Keratinocyte (primary cell): ENCODE data around the gene ABTB1. TPM values are rescaled to one million over a fixed set of nuclear protein-coding genes. Genes with fewer than 3 reads are reported as not detected.

Experiments
- DNase-seq: peaks from one replicate; pipeline ENCODE4 v3.0.0-alpha.2; 2011; ENCODE audit warnings: low read depth, missing footprints, low spot score
- FAIRE-seq: peaks from 2 replicates; lab custom pipeline; 2011; peaks lifted over from hg19 to GRCh38; lab: Jason Lieb, UNC
- H2AFZ ChIP-seq: 2 replicates; pipeline ENCODE4 v1.6.0; 2012; ENCODE audit warnings: low read length, control low read depth, inconsistent platforms; ENCODE audit not compliant: control insufficient read depth
- H3K27ac ChIP-seq: 2 replicates; pipeline ENCODE4 v1.5.1; 2011; ENCODE audit warnings: low read length; ENCODE audit not compliant: control insufficient read depth, insufficient read depth
- H3K27me3 ChIP-seq: 3 replicates; pipeline ENCODE4 v1.6.0; 2011; ENCODE audit warnings: low read length; ENCODE audit not compliant: control insufficient read depth, insufficient read depth; ENCODE audit errors: extremely low read depth
- H3K36me3 ChIP-seq, 2 experiments: 2 replicates in 1 of 2; 3 replicates in 1 of 2; pipeline ENCODE4 v1.5.1; 2011; ENCODE audit warnings: low read length in 2 of 2, mild to moderate bottlenecking in 1 of 2; ENCODE audit not compliant: control insufficient read depth in 2 of 2, insufficient read depth in 2 of 2; ENCODE audit errors: extremely low read depth in 1 of 2
- H3K4me1 ChIP-seq: 3 replicates; pipeline ENCODE4 v1.5.1; 2011; ENCODE audit warnings: low read length; ENCODE audit not compliant: control insufficient read depth, insufficient read depth; ENCODE audit errors: extremely low read depth
- H3K4me2 ChIP-seq: 3 replicates; pipeline ENCODE4 v1.6.0; 2011; ENCODE audit warnings: low read depth, low read length; ENCODE audit not compliant: control insufficient read depth, insufficient read depth; ENCODE audit errors: extremely low read depth
- H3K4me3 ChIP-seq, 3 experiments: fragments of 200-600 bp in 1 of 3; sonication (generic) in 1 of 3; 2 replicates in 2 of 3; 3 replicates in 1 of 3; pipeline ENCODE4 v1.5.1; 2011 to 2016; ENCODE audit warnings: low read length in 3 of 3, mild to moderate bottlenecking in 3 of 3, control low read depth in 2 of 3, inconsistent platforms in 1 of 3, low read depth in 1 of 3, mixed read lengths in 1 of 3, mixed run types in 1 of 3, moderate library complexity in 1 of 3; ENCODE audit not compliant: control insufficient read depth in 2 of 3, insufficient read depth in 2 of 3; ENCODE audit errors: extremely low read depth in 1 of 3
- H3K79me2 ChIP-seq: 2 replicates; pipeline ENCODE4 v1.6.0; 2012; ENCODE audit warnings: low read length; ENCODE audit not compliant: control insufficient read depth, insufficient read depth
- H3K9ac ChIP-seq: 3 replicates; pipeline ENCODE4 v1.6.0; 2011; ENCODE audit warnings: low read length; ENCODE audit not compliant: control insufficient read depth, insufficient read depth; ENCODE audit errors: extremely low read depth
- H3K9me1 ChIP-seq: 3 replicates; pipeline ENCODE4 v1.6.0; 2011; ENCODE audit warnings: low read length; ENCODE audit not compliant: control insufficient read depth, insufficient read depth; ENCODE audit errors: extremely low read depth
- H3K9me3 ChIP-seq: 2 replicates; pipeline ENCODE4 v1.5.1; 2012; ENCODE audit warnings: low read depth, low read length; ENCODE audit not compliant: control insufficient read depth
- H4K20me1 ChIP-seq: 3 replicates; pipeline ENCODE4 v1.6.0; 2011; ENCODE audit warnings: low read length; ENCODE audit not compliant: control insufficient read depth, insufficient read depth; ENCODE audit errors: extremely low read depth
- EZH2 ChIP-seq: IDR thresholded peaks from one replicate; pipeline ENCODE4 v1.6.1; 2012; ENCODE audit warnings: inconsistent platforms, mild to moderate bottlenecking, low read length, moderate library complexity
- dilution Hi-C: fragments of 300-500 bp; cut with MboI; formaldehyde crosslinking; loops from one replicate; pipeline ENCODE4 v1.7.0; 2020; ENCODE audit warnings: low sequenced_read_pairs; ENCODE audit not compliant: extremely low pct_ligation_motif_present
- polyA plus RNA-seq, 5 experiments: library from polyadenylated mRNA; depleted of rRNA in 3 of 5; stranded (reverse) in 3 of 5; stranded (forward) in 1 of 5; unstranded in 1 of 5; fragments of >200 nt; gene quantifications; 1 replicate in 1 of 5; 2 replicates in 3 of 5; 3 replicates in 1 of 5; pipeline versions ENCODE4 v1.2.1 to v1.2.3, GENCODE V29; 2011 to 2012; ENCODE audit warnings: missing spikeins in 2 of 5, low read depth in 1 of 5, low replicate concordance in 1 of 5
- TF ChIP-seq, protein P1 (sequence below), 3 experiments: IDR thresholded peaks in 1 of 3; conservative IDR thresholded peaks in 1 of 3; optimal IDR thresholded peaks in 1 of 3; 2 replicates in 2 of 3; 3 replicates in 1 of 3; pipeline versions ENCODE3 to v1.5.1; 2011; ENCODE audit warnings: low read length in 3 of 3, mild to moderate bottlenecking in 3 of 3, moderate library complexity in 2 of 3, control low read depth in 1 of 3, inconsistent platforms in 1 of 3; ENCODE audit not compliant: insufficient read depth in 2 of 3; ENCODE audit errors: extremely low read depth in 1 of 3

Gene ABTB1
- polyA plus RNA-seq, 1 donor (not counting 4 experiments of a cell fraction or from before 2014, with no cell fraction given): 11.6 TPM

DNA sequence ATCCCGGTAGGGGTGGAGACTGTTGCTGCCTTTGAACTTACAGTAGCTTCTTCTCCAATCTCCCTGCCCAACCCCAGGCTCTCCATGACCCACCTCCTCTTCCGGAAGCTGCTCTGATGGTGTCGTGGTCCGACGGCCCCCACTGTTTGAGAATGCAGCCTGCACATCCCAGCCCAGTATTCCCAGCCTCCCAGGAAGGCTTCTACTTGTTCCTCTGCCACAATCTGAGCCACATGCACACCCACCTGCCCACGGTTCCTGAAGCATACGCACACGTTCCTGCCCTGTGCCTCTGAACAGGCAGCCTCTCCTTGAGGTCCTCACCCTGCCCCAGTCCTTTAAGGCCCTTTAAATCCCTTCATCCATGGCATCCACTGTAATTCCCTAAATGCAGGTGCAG lies 57.4 kb downstream of the ABTB1 start:
- FAIRE-seq (no peak), DNase-seq (no peak)
- Histone ChIP-seq H3K9me3 (no peaks in the 10 kb centered on the region), H3K4me1 (peaks cover 13% of the 10 kb centered on the region), H3K36me3 (peaks cover 0 to 5% of the 10 kb centered on the region in 2 experiments), H3K4me2 (no peak overlapping the region), H3K9ac (no peak overlapping the region), H4K20me1 (no peaks in the 10 kb centered on the region), H3K9me1 (peaks cover 4% of the 10 kb centered on the region), H3K4me3 (no peak overlapping the region), H3K27me3 (no peaks in the 10 kb centered on the region), H3K79me2 (no peaks in the 10 kb centered on the region), H3K27ac (no peak overlapping the region), H2AFZ (no peak overlapping the region)
- no peak for TF ChIP-seq EZH2
- TF ChIP-seq, protein P1, sequence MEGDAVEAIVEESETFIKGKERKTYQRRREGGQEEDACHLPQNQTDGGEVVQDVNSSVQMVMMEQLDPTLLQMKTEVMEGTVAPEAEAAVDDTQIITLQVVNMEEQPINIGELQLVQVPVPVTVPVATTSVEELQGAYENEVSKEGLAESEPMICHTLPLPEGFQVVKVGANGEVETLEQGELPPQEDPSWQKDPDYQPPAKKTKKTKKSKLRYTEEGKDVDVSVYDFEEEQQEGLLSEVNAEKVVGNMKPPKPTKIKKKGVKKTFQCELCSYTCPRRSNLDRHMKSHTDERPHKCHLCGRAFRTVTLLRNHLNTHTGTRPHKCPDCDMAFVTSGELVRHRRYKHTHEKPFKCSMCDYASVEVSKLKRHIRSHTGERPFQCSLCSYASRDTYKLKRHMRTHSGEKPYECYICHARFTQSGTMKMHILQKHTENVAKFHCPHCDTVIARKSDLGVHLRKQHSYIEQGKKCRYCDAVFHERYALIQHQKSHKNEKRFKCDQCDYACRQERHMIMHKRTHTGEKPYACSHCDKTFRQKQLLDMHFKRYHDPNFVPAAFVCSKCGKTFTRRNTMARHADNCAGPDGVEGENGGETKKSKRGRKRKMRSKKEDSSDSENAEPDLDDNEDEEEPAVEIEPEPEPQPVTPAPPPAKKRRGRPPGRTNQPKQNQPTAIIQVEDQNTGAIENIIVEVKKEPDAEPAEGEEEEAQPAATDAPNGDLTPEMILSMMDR (optimal IDR thresholded peaks at IDR 0.05 in 1 of 3, IDR thresholded peaks at IDR 0.05 in 1 of 3, conservative IDR thresholded peaks at IDR 0.05 in 1 of 3; ENCODE audit: extremely low read depth in 1 of 3, insufficient read depth in 2 of 3, low read length in 3 of 3): no peak
- dilution Hi-C loops: no loop called here

Other genes with a start within 250 kb of the ABTB1 start
- 22.2 to 43.5 TPM (median 23.7 TPM) in 3 replicates for gene TPRA1, start 82.2 kb upstream of the ABTB1 start, polyA plus RNA-seq
- gene MCM2, start 74.5 kb upstream of the ABTB1 start, polyA plus RNA-seq: 9.4 to 24.0 TPM (median 18.3 TPM) in 3 replicates
- 1.3 to 2.4 TPM (median 1.6 TPM) in 3 replicates for gene PODXL2, start 43.8 kb upstream of the ABTB1 start, polyA plus RNA-seq
- gene MGLL, start 149.6 kb downstream of the ABTB1 start, polyA plus RNA-seq: 13.4 to 34.2 TPM (median 17.8 TPM) in 3 replicates
- not detected in 3 replicates for gene KBTBD12, start 242.3 kb downstream of the ABTB1 start, polyA plus RNA-seq